H1 (cell line): Measurements from ENCODE around the gene TMEM17. TPM values are rescaled to one million over a fixed set of nuclear protein-coding genes. Genes with fewer than 3 reads are reported as not detected.
A peak's percentile ranks its signal among the peaks of the same experiment; 100 is the strongest.

Experiments
- CTCF ChIA-PET: fragments of 300-600 bp; sonication (Branson Sonifier 250); formaldehyde crosslinking; loops from one replicate; lab custom pipeline; 2021; ENCODE audit not compliant: partially characterized antibody; lab: Charles Lee
- POLR2A ChIA-PET: fragments of 300-600 bp; sonication (Branson Sonifier 250); formaldehyde crosslinking; loops from one replicate; lab custom pipeline; 2021; ENCODE audit warnings: inconsistent platforms; ENCODE audit not compliant: partially characterized antibody; lab: Charles Lee
- DNase-seq, 2 experiments: peaks; one replicate each; pipeline versions ENCODE4 v3.0.0 to v3.0.0-alpha.2; 2010 to 2022; ENCODE audit warnings: low spot score in 2 of 2, low read depth in 1 of 2, mixed read lengths in 1 of 2
- FAIRE-seq: peaks from 2 replicates; lab custom pipeline; 2011; peaks lifted over from hg19 to GRCh38; lab: Jason Lieb, UNC
- H2AFZ ChIP-seq: 2 replicates; pipeline ENCODE4 v1.8.1; 2012; ENCODE audit warnings: low read length, inconsistent platforms
- H2AK5ac ChIP-seq: 2 replicates; pipeline ENCODE4 v1.6.1; 2013; ENCODE audit warnings: low read depth, low read length
- H2BK120ac ChIP-seq: replicated peaks from 2 replicates; pipeline ENCODE3; 2013; ENCODE audit warnings: low read depth, low read length, inconsistent platforms
- H2BK12ac ChIP-seq: 2 replicates; pipeline ENCODE4 v1.6.1; 2013; ENCODE audit warnings: low read depth, low read length
- H2BK15ac ChIP-seq: 2 replicates; pipeline ENCODE4 v1.6.1; 2013; ENCODE audit warnings: low read length
- H2BK20ac ChIP-seq: 2 replicates; pipeline ENCODE4 v1.6.1; 2013; ENCODE audit warnings: low read length
- H2BK5ac ChIP-seq: 2 replicates; pipeline ENCODE4 v1.6.1; 2013; ENCODE audit warnings: low read depth, low read length
- H3K14ac ChIP-seq: 2 replicates; pipeline ENCODE4 v1.6.1; 2013; ENCODE audit warnings: inconsistent platforms; ENCODE audit not compliant: insufficient read length
- H3K18ac ChIP-seq: 2 replicates; pipeline ENCODE4 v1.6.1; 2013; ENCODE audit warnings: low read length; ENCODE audit errors: extremely low read depth
- H3K23ac ChIP-seq: 2 replicates; pipeline ENCODE4 v1.6.1; 2013; ENCODE audit warnings: inconsistent platforms; ENCODE audit not compliant: insufficient read length
- H3K23me2 ChIP-seq: 2 replicates; pipeline ENCODE4 v1.6.1; 2013; ENCODE audit warnings: low read depth, low read length
- H3K27ac ChIP-seq: 2 replicates; pipeline ENCODE4 v1.6.1; 2011; ENCODE audit warnings: low read depth, low read length, inconsistent platforms
- H3K27me3 ChIP-seq, 4 experiments: replicated peaks in 1 of 4; 1 replicate in 1 of 4; 2 replicates in 3 of 4; pipeline versions ENCODE4 v1.6.1 to v1.8.1; 2011 to 2013; ENCODE audit warnings: low read length in 3 of 4, mild to moderate bottlenecking in 3 of 4, inconsistent platforms in 2 of 4, mixed read lengths in 2 of 4, moderate library complexity in 1 of 4; ENCODE audit not compliant: control insufficient read depth in 3 of 4, insufficient read depth in 3 of 4; ENCODE audit errors: extremely low read depth in 1 of 4
- H3K36me3 ChIP-seq, 4 experiments: 2 replicates each; pipeline versions ENCODE4 v1.6.1 to v1.8.1; 2011 to 2013; ENCODE audit warnings: mild to moderate bottlenecking in 4 of 4, low read length in 3 of 4, moderate library complexity in 2 of 4, control low read depth in 1 of 4, inconsistent platforms in 1 of 4; ENCODE audit not compliant: insufficient read depth in 4 of 4, control insufficient read depth in 2 of 4
- H3K4ac ChIP-seq: replicated peaks from 2 replicates; pipeline ENCODE3; 2013; ENCODE audit warnings: low read length, low read depth, mixed read lengths, inconsistent platforms; ENCODE audit not compliant: insufficient read length
- H3K4me1 ChIP-seq, 4 experiments: replicated peaks in 1 of 4; 1 replicate in 1 of 4; 2 replicates in 3 of 4; pipeline versions ENCODE4 v1.6.1 to v1.8.1; 2011 to 2013; ENCODE audit warnings: low read length in 3 of 4, inconsistent platforms in 2 of 4, mixed read lengths in 1 of 4; ENCODE audit not compliant: insufficient read depth in 4 of 4, control insufficient read depth in 3 of 4
- H3K4me2 ChIP-seq, 2 experiments: 2 replicates each; pipeline versions ENCODE4 v1.6.1 to v1.8.1; 2011 to 2013; ENCODE audit warnings: low read depth in 2 of 2, low read length in 2 of 2, control low read depth in 1 of 2, inconsistent platforms in 1 of 2, mild to moderate bottlenecking in 1 of 2; ENCODE audit not compliant: insufficient read depth in 1 of 2
- H3K4me3 ChIP-seq, 4 experiments: fragments of 200-600, 300-600 bp in 1 of 4; sonication (generic), shearing (Covaris generic), sonication (Bioruptor Twin) in 1 of 4; 2 replicates each; pipeline versions ENCODE4 v1.5.1 to v1.8.1; 2011 to 2016; ENCODE audit warnings: low read length in 4 of 4, low read depth in 3 of 4, control low read depth in 2 of 4, inconsistent platforms in 2 of 4, mild to moderate bottlenecking in 2 of 4, mixed read lengths in 1 of 4, moderate library complexity in 1 of 4; ENCODE audit not compliant: insufficient read depth in 2 of 4; ENCODE audit errors: extremely low read depth in 1 of 4
- H3K56ac ChIP-seq: replicated peaks from 2 replicates; pipeline ENCODE3; 2013; ENCODE audit warnings: low read depth, mild to moderate bottlenecking, mixed read lengths, low read length, inconsistent platforms; ENCODE audit not compliant: insufficient read length
- H3K79me1 ChIP-seq: 2 replicates; pipeline ENCODE4 v1.6.1; 2013; ENCODE audit warnings: low read depth, low read length, control low read depth
- H3K79me2 ChIP-seq, 2 experiments: 2 replicates each; pipeline versions ENCODE4 v1.6.1 to v1.8.1; 2012 to 2013; ENCODE audit warnings: low read length in 2 of 2, mild to moderate bottlenecking in 2 of 2, inconsistent platforms in 1 of 2; ENCODE audit not compliant: insufficient read depth in 2 of 2, control insufficient read depth in 1 of 2
- H3K9ac ChIP-seq, 4 experiments: replicated peaks in 1 of 4; 1 replicate in 1 of 4; 2 replicates in 3 of 4; pipeline versions ENCODE4 v1.6.1 to v1.8.1; 2011 to 2013; ENCODE audit warnings: low read depth in 3 of 4, low read length in 3 of 4, control low read depth in 2 of 4, mild to moderate bottlenecking in 2 of 4, moderate library complexity in 2 of 4, inconsistent platforms in 1 of 4; ENCODE audit errors: extremely low read depth in 1 of 4
- H3K9me3 ChIP-seq, 2 experiments: 2 replicates each; pipeline versions ENCODE4 v1.6.1 to v1.8.1; 2012 to 2013; ENCODE audit warnings: mild to moderate bottlenecking in 2 of 2, moderate library complexity in 2 of 2, control low read depth in 1 of 2, inconsistent platforms in 1 of 2, low read depth in 1 of 2, low read length in 1 of 2, mixed read lengths in 1 of 2; ENCODE audit not compliant: insufficient read depth in 2 of 2
- H4K20me1 ChIP-seq, 2 experiments: replicated peaks in 1 of 2; 2 replicates each; pipeline versions ENCODE3 to v1.8.1; 2011 to 2013; ENCODE audit warnings: inconsistent platforms in 2 of 2, low read length in 2 of 2, mild to moderate bottlenecking in 1 of 2; ENCODE audit not compliant: insufficient read depth in 2 of 2, control insufficient read depth in 1 of 2
- H4K5ac ChIP-seq: 2 replicates; pipeline ENCODE4 v1.6.1; 2013; ENCODE audit warnings: low read length, low read depth, mixed read lengths, inconsistent platforms; ENCODE audit not compliant: insufficient read length
- H4K8ac ChIP-seq: 2 replicates; pipeline ENCODE4 v1.8.0; 2013; ENCODE audit warnings: mild to moderate bottlenecking, moderate library complexity, low read length, inconsistent platforms; ENCODE audit not compliant: insufficient read depth; ENCODE audit errors: extremely low read depth
- H4K91ac ChIP-seq: replicated peaks from 2 replicates; pipeline ENCODE3; 2013; ENCODE audit warnings: low read length, mixed read lengths, inconsistent platforms; ENCODE audit not compliant: insufficient read length
- KDM1A ChIP-seq: fragments of 200-600, 300-600 bp; sonication (generic); IDR thresholded peaks from 2 replicates; pipeline ENCODE4 v1.7.1; 2016; ENCODE audit warnings: mild to moderate bottlenecking, low read length, borderline replicate concordance
- POLR2A ChIP-seq, 2 experiments: IDR thresholded peaks; 1 replicate in 1 of 2; 2 replicates in 1 of 2; pipeline ENCODE4 v1.6.1; 2011; ENCODE audit warnings: low read depth in 2 of 2, low read length in 2 of 2, mild to moderate bottlenecking in 2 of 2; ENCODE audit errors: control extremely low read depth in 1 of 2
- RFX5 ChIP-seq: IDR thresholded peaks from 2 replicates; pipeline ENCODE4 v1.6.1; 2011; ENCODE audit warnings: low read depth, low read length, improper control_type of control experiment, borderline replicate concordance
- TAF1 ChIP-seq: IDR thresholded peaks from 2 replicates; pipeline ENCODE4 v1.6.1; 2011; ENCODE audit warnings: mild to moderate bottlenecking, low read depth, low read length
- TAF7 ChIP-seq: optimal IDR thresholded peaks from 2 replicates; pipeline ENCODE3; 2011; ENCODE audit warnings: low read depth, mild to moderate bottlenecking, inconsistent platforms, low read length, moderate library complexity, borderline replicate concordance
- USF2 ChIP-seq: IDR thresholded peaks from 2 replicates; pipeline ENCODE4 v1.6.1; 2011; ENCODE audit warnings: low read length, improper control_type of control experiment
- YY1 ChIP-seq: IDR thresholded peaks from 2 replicates; pipeline ENCODE4 v1.6.1; 2011; ENCODE audit warnings: low read depth, mild to moderate bottlenecking, low read length
- ZNF274 ChIP-seq: IDR thresholded peaks from 2 replicates; pipeline ENCODE4 v1.7.0; 2012; ENCODE audit warnings: low read length, borderline replicate concordance; ENCODE audit errors: extremely low read depth
- WGBS, 2 experiments: shearing (Covaris generic) in 1 of 2; methylation state at CpG; one replicate each; pipeline versions ENCODE4 v1.1.6 to v1.1.7; 2013 to 2015; ENCODE audit warnings: low lambda C conversion rate in 2 of 2, mixed read lengths in 2 of 2, inconsistent platforms in 1 of 2, low coverage in 1 of 2, missing lambda C conversion rate in 1 of 2; ENCODE audit not compliant: insufficient replicate concordance in 2 of 2, insufficient coverage in 1 of 2, insufficient read length in 1 of 2; ENCODE audit errors: extremely low coverage in 1 of 2, missing lambda C conversion rate in 1 of 2; 5-methylcytosine and 5-hydroxymethylcytosine counted together
- polyA plus RNA-seq, 7 experiments: library from polyadenylated mRNA; depleted of rRNA in 3 of 7; stranded (reverse) in 5 of 7; unstranded in 2 of 7; fragments of >200 nt in 5 of 7; fragments of 200-250 nt in 2 of 7; gene quantifications; 1 replicate in 5 of 7; 2 replicates in 1 of 7; 4 replicates in 1 of 7; pipeline versions ENCODE4 v1.2.1 to v1.2.3, GENCODE V29; 2011 to 2013; ENCODE audit warnings: missing spikeins in 2 of 7, mixed read lengths in 2 of 7
- total RNA-seq: library from RNA; stranded (reverse); fragmentation: NEBNext Ultra II Directional; extraction: Animal tissue kit (Norgen Biotek cat#: 25700); gene quantifications from 2 replicates; pipeline ENCODE4 v1.2.1, GENCODE V29; 2021

Gene TMEM17
- total and polyA plus RNA-seq, 2 of the 8 experiments (the other 6 are each of a cell fraction or from before 2014, with no cell fraction given), result 0.69 to 1.2 TPM

GRCh38 chr2:62504657-62505056 lies 1.3 kb downstream of the TMEM17 start:
- H3K9ac ChIP-seq, result no peak overlapping the region
- no peak overlapping the region for H2BK15ac ChIP-seq
- H3K9me3 ChIP-seq, result no peaks in the 10 kb centered on the region
- TF ChIP-seq YY1, result no peak
- no peak for TF ChIP-seq TAF7
- no peak for TF ChIP-seq ZNF274
- TF ChIP-seq TAF1, result no peak
- no peak for TF ChIP-seq USF2
- no peak for TF ChIP-seq RFX5
- no peak for TF ChIP-seq POLR2A (IDR thresholded peaks at IDR 0.05; ENCODE audit: control extremely low read depth in 1 of 2, low read depth in 2 of 2, low read length in 2 of 2)
- no peak for TF ChIP-seq KDM1A
- H2AFZ ChIP-seq, result 0 out of 2 replicates have a peak overlapping the region, but pooled peaks have one; percentile 64
- no peak overlapping the region for H2BK20ac ChIP-seq
- 88% methylated on average over 6 of the region's 6 CpGs; no CpG with 5 or more reads in 1 of the 2 experiments for WGBS, 2 experiments
- no peak overlapping the region for H2BK120ac ChIP-seq
- no peaks in the 10 kb centered on the region for H3K79me1 ChIP-seq
- CTCF ChIA-PET, result no interaction called here
- no peak overlapping the region; a peak in 1 of 4 replicates for H3K4me2 ChIP-seq
- H4K5ac ChIP-seq, result no peak overlapping the region
- H3K4me1 ChIP-seq, result peaks cover 0 to 3% (median 0%) of the 10 kb centered on the region in 4 experiments; a peak in 1 of 7 replicates
- H3K23ac ChIP-seq, result no peak overlapping the region
- no peaks in the 10 kb centered on the region for H3K27me3 ChIP-seq
- no peak overlapping the region for H3K27ac ChIP-seq
- FAIRE-seq (no peak), DNase-seq (no peak)
- H3K14ac ChIP-seq, result no peak overlapping the region
- H3K4ac ChIP-seq, result no peak overlapping the region
- H4K8ac ChIP-seq, result no peak overlapping the region
- H3K56ac ChIP-seq, result no peak overlapping the region
- no peak overlapping the region for H2BK12ac ChIP-seq
- POLR2A ChIA-PET, result interaction anchor here (1.3 kb wide), 1 partner anchor 18 kb away, joined by 4 read pairs; no protein-coding TSS in a partner anchor
- no peak overlapping the region for H2AK5ac ChIP-seq
- H2BK5ac ChIP-seq, result no peak overlapping the region
- no peak overlapping the region for H3K18ac ChIP-seq
- no peak overlapping the region for H4K91ac ChIP-seq
- no peaks in the 10 kb centered on the region for H4K20me1 ChIP-seq
- no peaks in the 10 kb centered on the region for H3K79me2 ChIP-seq
- H3K36me3 ChIP-seq, result no peaks in the 10 kb centered on the region
- H3K23me2 ChIP-seq, result 0 out of 2 replicates have a peak, but pooled peaks cover 3% of the 10 kb centered on the region
- H3K4me3 ChIP-seq, result no peak overlapping the region
